Activated CD4-positive, alpha-beta T cell treated with anti-CD3 and anti-CD28 coated beads, Interleukin-2, amount 50 U/mL, for 16 hours (primary cell): ENCODE data around the gene ASCC3.

Source experiments
- DNase-seq: peaks from one replicate; pipeline ENCODE4 v3.0.0-alpha.2; 2020

The ASCC3 gene

GRCh38 chr6:100462706-100463629 is 418.2 kb downstream of the ASCC3 start:
- DNase-seq: no peak

- peak; percentile 66 for DNase-seq
Observed at GRCh38 chr6:100461917-100462705, 419.0 kb downstream of the ASCC3 start.

GRCh38 chr6:100461278-100461916 is 419.7 kb downstream of the ASCC3 start:
- DNase-seq: no peak

DNA sequence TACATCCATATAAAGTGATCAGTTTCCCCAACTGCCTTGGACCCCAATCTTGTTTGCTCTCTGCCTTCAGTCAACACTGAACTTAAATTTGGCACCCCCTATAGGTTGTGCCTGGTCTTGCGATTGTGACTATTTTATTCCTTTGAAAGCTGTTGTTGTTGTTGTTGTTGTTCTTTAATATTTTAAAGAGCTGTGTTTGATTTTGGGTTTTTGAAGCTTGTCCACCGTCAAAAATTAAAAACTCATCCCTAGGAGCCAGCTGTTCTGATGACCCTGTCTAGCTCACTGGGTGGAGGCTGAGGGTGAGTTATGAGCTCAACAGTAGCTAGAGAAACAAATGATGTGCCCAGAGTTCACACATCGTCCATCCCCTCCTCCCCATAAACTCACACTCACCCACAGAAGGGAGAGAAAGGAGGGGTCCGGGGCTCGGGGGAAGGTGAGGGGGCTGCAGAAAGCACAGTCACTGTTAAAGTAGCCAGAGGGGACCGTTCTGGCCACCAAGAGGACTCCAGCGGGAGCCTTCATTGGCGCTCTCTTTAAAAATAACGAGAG is 420.4 kb downstream of the ASCC3 start:
- DNase-seq: no peak

- no peak for DNase-seq
Observed at GRCh38 chr6:100459592-100460184, 421.4 kb downstream of the ASCC3 start.

DNA sequence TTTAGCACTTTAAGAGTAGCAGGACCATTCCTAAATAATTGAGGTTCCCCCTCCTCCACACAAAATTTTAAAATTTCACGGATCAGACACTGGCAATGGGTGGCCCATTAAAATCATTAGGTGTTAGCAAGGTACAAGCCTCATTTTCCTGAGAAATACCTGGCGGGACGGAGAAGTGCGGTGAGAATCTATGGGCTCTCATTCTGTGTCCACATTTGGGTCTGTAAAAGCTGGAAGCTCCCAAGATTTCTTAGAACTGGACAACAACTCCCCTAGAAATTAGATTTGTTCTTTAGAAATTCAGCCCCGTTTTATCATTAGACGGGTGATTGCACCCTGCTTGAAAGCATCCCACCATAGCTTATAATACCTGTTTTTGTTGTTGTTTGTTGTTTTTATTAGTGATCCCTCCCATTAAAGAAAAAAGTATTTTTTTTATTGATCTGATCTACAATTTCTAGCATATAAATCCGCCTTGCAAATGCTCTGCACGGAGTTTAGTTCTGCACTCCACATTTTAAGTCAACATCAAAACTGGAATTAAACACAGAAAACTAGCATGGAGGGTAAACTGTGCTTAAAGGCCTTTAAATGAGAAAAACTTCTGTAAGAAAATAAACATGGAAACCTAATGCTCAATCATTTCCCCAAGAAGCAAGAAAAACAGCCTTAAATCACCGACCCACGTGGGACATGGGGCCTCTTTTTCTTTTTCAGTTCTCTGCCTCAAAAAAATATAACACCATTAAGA is 422.1 kb downstream of the ASCC3 start:
- no peak for DNase-seq
